MM.1S (cell line): Measurements from ENCODE around the gene TMEM9.

Source experiments
- CTCF ChIP-seq: fragments of 300-600 bp; sonication (generic); IDR thresholded peaks from 2 replicates; pipeline ENCODE4 v1.5.1; 2016; ENCODE audit warnings: antibody characterized with exemption, low read length, mixed read lengths
- EZH2 ChIP-seq: fragments of 300-600 bp; sonication (generic); optimal IDR thresholded peaks from 2 replicates; pipeline ENCODE3; 2017; ENCODE audit warnings: low read depth, mild to moderate bottlenecking, antibody characterized with exemption, low read length, mixed read lengths

- TF ChIP-seq CTCF, result no peak
- no peak for TF ChIP-seq EZH2
These were observed 63.0 kb downstream of the TMEM9 start for GRCh38 chr1:201091256-201091655.
